ENCODE results near the gene TRIM6. TPM values are rescaled to one million over a fixed set of nuclear protein-coding genes. Genes with fewer than 3 reads are reported as not detected.

Gene TRIM6
- total and polyA plus RNA-seq, 2 donors (not counting 3 experiments of a cell fraction or from before 2014, with no cell fraction given), result 3.9 to 5.6 TPM

- Histone ChIP-seq H3K9me1 (replicated peaks; ENCODE audit: control insufficient read depth, extremely low read depth, insufficient read depth, low read length) (no peaks in the 10 kb centered on the region), H2AFZ (ENCODE audit: low read depth, low read length) (no peak overlapping the region), H3K27ac (ENCODE audit: insufficient read depth, low read depth, low read length) (no peak overlapping the region), H3K9me3 (replicated peaks; ENCODE audit: control insufficient read depth, insufficient read depth, low read length) (no peaks in the 10 kb centered on the region), H3K9ac (replicated peaks; ENCODE audit: extremely low read depth, insufficient read depth, low read length) (no peak overlapping the region), H3K4me1 (ENCODE audit: control insufficient read depth, extremely low read depth, insufficient read depth, low read length) (no peaks in the 10 kb centered on the region), H3K4me3 (replicated peaks in 1 of 3; ENCODE audit: insufficient read depth in 1 of 3, low read depth in 1 of 3, low read length in 3 of 3) (no peak overlapping the region), H4K20me1 (replicated peaks; ENCODE audit: control insufficient read depth, extremely low read depth, insufficient read depth, low read length) (no peaks in the 10 kb centered on the region), H3K4me2 (ENCODE audit: insufficient read depth, low read length) (no peak overlapping the region), H3K36me3 (ENCODE audit: control insufficient read depth in 2 of 2, extremely low read depth in 1 of 2, insufficient read depth in 2 of 2, low read length in 2 of 2) (no peaks in the 10 kb centered on the region), H3K27me3 (ENCODE audit: control insufficient read depth in 2 of 2, insufficient read depth in 2 of 2, low read length in 2 of 2) (no peaks in the 10 kb centered on the region), H3K79me2 (ENCODE audit: control insufficient read depth, insufficient read depth, low read length) (no peaks in the 10 kb centered on the region)
- TF ChIP-seq, protein P1, sequence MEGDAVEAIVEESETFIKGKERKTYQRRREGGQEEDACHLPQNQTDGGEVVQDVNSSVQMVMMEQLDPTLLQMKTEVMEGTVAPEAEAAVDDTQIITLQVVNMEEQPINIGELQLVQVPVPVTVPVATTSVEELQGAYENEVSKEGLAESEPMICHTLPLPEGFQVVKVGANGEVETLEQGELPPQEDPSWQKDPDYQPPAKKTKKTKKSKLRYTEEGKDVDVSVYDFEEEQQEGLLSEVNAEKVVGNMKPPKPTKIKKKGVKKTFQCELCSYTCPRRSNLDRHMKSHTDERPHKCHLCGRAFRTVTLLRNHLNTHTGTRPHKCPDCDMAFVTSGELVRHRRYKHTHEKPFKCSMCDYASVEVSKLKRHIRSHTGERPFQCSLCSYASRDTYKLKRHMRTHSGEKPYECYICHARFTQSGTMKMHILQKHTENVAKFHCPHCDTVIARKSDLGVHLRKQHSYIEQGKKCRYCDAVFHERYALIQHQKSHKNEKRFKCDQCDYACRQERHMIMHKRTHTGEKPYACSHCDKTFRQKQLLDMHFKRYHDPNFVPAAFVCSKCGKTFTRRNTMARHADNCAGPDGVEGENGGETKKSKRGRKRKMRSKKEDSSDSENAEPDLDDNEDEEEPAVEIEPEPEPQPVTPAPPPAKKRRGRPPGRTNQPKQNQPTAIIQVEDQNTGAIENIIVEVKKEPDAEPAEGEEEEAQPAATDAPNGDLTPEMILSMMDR (IDR thresholded peaks at IDR 0.05; ENCODE audit: extremely low read depth in 1 of 2, insufficient read depth in 1 of 2, low read depth in 1 of 2, low read length in 2 of 2), result no peak
- TF ChIP-seq JUN (IDR thresholded peaks at IDR 0.05; ENCODE audit: borderline replicate concordance, insufficient read depth, insufficient read length, low read depth) (no peak), MAX (IDR thresholded peaks at IDR 0.05; ENCODE audit: insufficient read depth, insufficient read length) (no peak), FOS (IDR thresholded peaks at IDR 0.05; ENCODE audit: borderline replicate concordance, insufficient read depth, low read length) (no peak), MYC (IDR thresholded peaks at IDR 0.05; ENCODE audit: low read depth, low read length) (no peak)
- dilution Hi-C loops (cut with MboI; ENCODE audit: extremely low pct_ligation_motif_present, low sequenced_read_pairs), result no loop called here
- no TSS peak for BruUV-seq (replicated peaks)
- POLR2A ChIA-PET, result no interaction called here
- DNase-seq (ENCODE audit: low read depth, low spot score) (no peak), FAIRE-seq (no peak)
- intact Hi-C loops (cut with micrococcal nuclease), result no loop called here
- CTCF ChIA-PET, result no interaction called here
Observed at GRCh38 chr11:5643585-5643984, 47.1 kb downstream of the TRIM6 start.

GRCh38 chr11:5646139-5646538 lies 49.7 kb downstream of the TRIM6 start:
- no peak overlapping the region for H3K4me2 ChIP-seq (ENCODE audit: insufficient read depth, low read length)
- POLR2A ChIA-PET, result no interaction called here
- H3K79me2 ChIP-seq (ENCODE audit: control insufficient read depth, insufficient read depth, low read length), result no peaks in the 10 kb centered on the region
- no peaks in the 10 kb centered on the region for H3K9me1 ChIP-seq (replicated peaks; ENCODE audit: control insufficient read depth, extremely low read depth, insufficient read depth, low read length)
- H3K9ac ChIP-seq (replicated peaks; ENCODE audit: extremely low read depth, insufficient read depth, low read length), result no peak overlapping the region
- dilution Hi-C loops (cut with MboI; ENCODE audit: extremely low pct_ligation_motif_present, low sequenced_read_pairs) (no loop called here), intact Hi-C loops (cut with micrococcal nuclease) (no loop called here)
- no peaks in the 10 kb centered on the region for H3K4me1 ChIP-seq (ENCODE audit: control insufficient read depth, extremely low read depth, insufficient read depth, low read length)
- H3K36me3 ChIP-seq (ENCODE audit: control insufficient read depth in 2 of 2, extremely low read depth in 1 of 2, insufficient read depth in 2 of 2, low read length in 2 of 2), result no peaks in the 10 kb centered on the region
- no peak overlapping the region for H3K4me3 ChIP-seq (replicated peaks in 1 of 3; ENCODE audit: insufficient read depth in 1 of 3, low read depth in 1 of 3, low read length in 3 of 3)
- no peaks in the 10 kb centered on the region for H3K9me3 ChIP-seq (replicated peaks; ENCODE audit: control insufficient read depth, insufficient read depth, low read length)
- no TSS peak for BruUV-seq (replicated peaks)
- no peak for TF ChIP-seq EZH2 (IDR thresholded peaks at IDR 0.05; ENCODE audit: borderline replicate concordance, low read depth, low read length, severe bottlenecking)
- no peak for TF ChIP-seq POLR2AphosphoS5 (IDR thresholded peaks at IDR 0.05; ENCODE audit: insufficient read depth, low read depth, low read length)
- no peak for TF ChIP-seq MAX (IDR thresholded peaks at IDR 0.05; ENCODE audit: insufficient read depth, insufficient read length)
- TF ChIP-seq GATA2 (IDR thresholded peaks at IDR 0.05; ENCODE audit: insufficient read depth, insufficient read length, low read depth, low read length), result no peak
- TF ChIP-seq, protein P1 (IDR thresholded peaks at IDR 0.05; ENCODE audit: extremely low read depth in 1 of 2, insufficient read depth in 1 of 2, low read depth in 1 of 2, low read length in 2 of 2), result no peak
- TF ChIP-seq MYC (IDR thresholded peaks at IDR 0.05; ENCODE audit: low read depth, low read length), result no peak
- TF ChIP-seq JUN (IDR thresholded peaks at IDR 0.05; ENCODE audit: borderline replicate concordance, insufficient read depth, insufficient read length, low read depth), result no peak
- TF ChIP-seq FOS (IDR thresholded peaks at IDR 0.05; ENCODE audit: borderline replicate concordance, insufficient read depth, low read length), result no peak
- no peak for TF ChIP-seq POLR2A (IDR thresholded peaks at IDR 0.05; ENCODE audit: low read depth, low read length)
- no peaks in the 10 kb centered on the region for H3K27me3 ChIP-seq (ENCODE audit: control insufficient read depth in 2 of 2, insufficient read depth in 2 of 2, low read length in 2 of 2)
- DNase-seq (ENCODE audit: low read depth, low spot score), result no peak
- H2AFZ ChIP-seq (ENCODE audit: low read depth, low read length), result no peak overlapping the region
- CTCF ChIA-PET, result no interaction called here
- FAIRE-seq, result no peak
- no peaks in the 10 kb centered on the region for H4K20me1 ChIP-seq (replicated peaks; ENCODE audit: control insufficient read depth, extremely low read depth, insufficient read depth, low read length)
- H3K27ac ChIP-seq (ENCODE audit: insufficient read depth, low read depth, low read length), result no peak overlapping the region

All from endothelial cell of umbilical vein (primary cell).